Thyroid gland (tissue), 4 donors: ENCODE results near the gene TMEM255B.
A peak's percentile ranks its signal among the peaks of the same experiment; 100 is the strongest.

Experiments used
- POLR2A ChIP-seq, 2 donors: fragments of 450-650 bp; IDR thresholded peaks; one replicate each; pipeline ENCODE4 v1.6.1; 2017; ENCODE audit warnings: antibody characterized with exemption in 2 of 2, mild to moderate bottlenecking in 2 of 2, moderate library complexity in 1 of 2
- TF ChIP-seq, protein P1 (sequence below), 6 experiments: fragments of 200-600 bp in 3 of 6; fragments of 450-650 bp in 3 of 6; sonication (generic) in 3 of 6; IDR thresholded peaks; one replicate each; pipeline ENCODE4 v1.5.1; 2016 to 2019; ENCODE audit warnings: antibody characterized with exemption in 6 of 6, mild to moderate bottlenecking in 2 of 6, inconsistent platforms in 1 of 6, moderate library complexity in 1 of 6

GRCh38 chr13:113820813-113821651, 62.0 kb downstream of the TMEM255B start:
- peak in 1 of 2 donors; percentile 35 for TF ChIP-seq POLR2A (IDR thresholded peaks at IDR 0.05)
- TF ChIP-seq, protein P1, sequence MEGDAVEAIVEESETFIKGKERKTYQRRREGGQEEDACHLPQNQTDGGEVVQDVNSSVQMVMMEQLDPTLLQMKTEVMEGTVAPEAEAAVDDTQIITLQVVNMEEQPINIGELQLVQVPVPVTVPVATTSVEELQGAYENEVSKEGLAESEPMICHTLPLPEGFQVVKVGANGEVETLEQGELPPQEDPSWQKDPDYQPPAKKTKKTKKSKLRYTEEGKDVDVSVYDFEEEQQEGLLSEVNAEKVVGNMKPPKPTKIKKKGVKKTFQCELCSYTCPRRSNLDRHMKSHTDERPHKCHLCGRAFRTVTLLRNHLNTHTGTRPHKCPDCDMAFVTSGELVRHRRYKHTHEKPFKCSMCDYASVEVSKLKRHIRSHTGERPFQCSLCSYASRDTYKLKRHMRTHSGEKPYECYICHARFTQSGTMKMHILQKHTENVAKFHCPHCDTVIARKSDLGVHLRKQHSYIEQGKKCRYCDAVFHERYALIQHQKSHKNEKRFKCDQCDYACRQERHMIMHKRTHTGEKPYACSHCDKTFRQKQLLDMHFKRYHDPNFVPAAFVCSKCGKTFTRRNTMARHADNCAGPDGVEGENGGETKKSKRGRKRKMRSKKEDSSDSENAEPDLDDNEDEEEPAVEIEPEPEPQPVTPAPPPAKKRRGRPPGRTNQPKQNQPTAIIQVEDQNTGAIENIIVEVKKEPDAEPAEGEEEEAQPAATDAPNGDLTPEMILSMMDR (IDR thresholded peaks at IDR 0.05), result peak in 2 of 6 experiments; percentile 9 to 14
